GM10248 (cell line): ENCODE results near the gene NMT2.

ENCODE experiments used
- CTCF ChIA-PET: fragments of 300-600 bp; sonication (Branson Sonifier 250); formaldehyde crosslinking; extraction: SDS; loops from one replicate; lab custom pipeline; 2021; ENCODE audit warnings: antibody characterized with exemption; lab: Yijun Ruan, JAX
- POLR2A ChIA-PET: fragments of 350-650 bp; sonication (Branson Sonifier 250); formaldehyde crosslinking; extraction: SDS; loops from one replicate; lab custom pipeline; 2020; ENCODE audit warnings: antibody characterized with exemption; lab: Yijun Ruan, JAX
- DNase-seq: peaks from one replicate; pipeline ENCODE4 v3.0.0; 2012; ENCODE audit errors: extremely low spot score
- CTCF ChIP-seq: IDR thresholded peaks from 2 replicates; pipeline ENCODE4 v1.5.1; 2012; ENCODE audit warnings: mild to moderate bottlenecking, low read depth; ENCODE audit errors: extremely low read depth, missing control alignments, control extremely low read depth

The NMT2 gene

GRCh38 chr10:15092855-15093408, 75.6 kb downstream of the NMT2 start:
- DNase-seq: no peak
- TF ChIP-seq CTCF: no peak
- ChIA-PET CTCF (no interaction called here), POLR2A (no interaction called here)

- TF ChIP-seq CTCF: no peak
- POLR2A ChIA-PET: no interaction called here
- no peak for DNase-seq
- CTCF ChIA-PET: interaction anchor here (1.9 kb wide), 1 partner anchor 15 kb away, joined by 8 read pairs; no protein-coding TSS in a partner anchor
Observed at GRCh38 chr10:15091418-15091817, 77.1 kb downstream of the NMT2 start.

- no peak for TF ChIP-seq CTCF
Observed at GRCh38 chr10:15088428-15089261, 79.8 kb downstream of the NMT2 start, which contains the start of gene ACBD7. Gene ACBD7 (minus strand): TSS chr10:15088776. CDS start chr10:15088728, 48 bp downstream.

GRCh38 chr10:15084502-15084922, 84.0 kb downstream of the NMT2 start:
- no peak for TF ChIP-seq CTCF
- DNase-seq: no peak
- POLR2A ChIA-PET: no interaction called here
- CTCF ChIA-PET: no interaction called here

More at GRCh38 chr10:15088428-15089261, 79.8 kb downstream of the NMT2 start, which contains the start of gene ACBD7:
- CTCF ChIA-PET: no interaction called here
- DNase-seq: peak; percentile 91
- POLR2A ChIA-PET: no interaction called here

GRCh38 chr10:15083674-15084501, 84.6 kb downstream of the NMT2 start:
- ChIA-PET CTCF (interaction anchor here (1.9 kb wide), 1 partner anchor 22 kb away, joined by 5 read pairs; no protein-coding TSS in a partner anchor), POLR2A (no interaction called here)
- no peak for TF ChIP-seq CTCF
- DNase-seq: no peak

GRCh38 chr10:15075421-15075820, 93.1 kb downstream of the NMT2 start:
- DNase-seq: no peak
- POLR2A ChIA-PET: no interaction called here
- CTCF ChIA-PET: no interaction called here
- TF ChIP-seq CTCF: no peak
